HEK293 (cell line): ENCODE results near the gene MATN1.

ENCODE experiments used
- CTCF ChIP-seq: fragments of 450-650 bp; formaldehyde crosslinking; IDR thresholded peaks from 2 replicates; pipeline ENCODE4 v1.5.1; 2016; ENCODE audit warnings: missing biosample characterization, missing genetic modification characterization
- REPIN1 ChIP-seq: fragments of 450-650 bp; formaldehyde crosslinking; IDR thresholded peaks from 2 replicates; pipeline ENCODE4 v1.5.1; 2017; ENCODE audit warnings: missing biosample characterization, missing genetic modification characterization, low read depth
- SP7 ChIP-seq: fragments of 450-650 bp; formaldehyde crosslinking; IDR thresholded peaks from 2 replicates; pipeline ENCODE4 v1.5.1; 2016; ENCODE audit warnings: missing biosample characterization, missing genetic modification characterization
- TCF7L2 ChIP-seq: IDR thresholded peaks from 2 replicates; pipeline ENCODE4 v1.6.1; 2011; ENCODE audit warnings: low read depth, mild to moderate bottlenecking, inconsistent platforms, low read length, moderate library complexity, borderline replicate concordance
- YY1 ChIP-seq: fragments of 450-650 bp; formaldehyde crosslinking; IDR thresholded peaks from 2 replicates; pipeline ENCODE4 v1.5.1; 2018; ENCODE audit warnings: missing biosample characterization, missing genetic modification characterization
- ZNF175 ChIP-seq: fragments of 450-650 bp; formaldehyde crosslinking; IDR thresholded peaks from 2 replicates; pipeline ENCODE4 v1.5.1; 2016; ENCODE audit warnings: missing biosample characterization, missing genetic modification characterization
- ZNF221 ChIP-seq: fragments of 450-650 bp; formaldehyde crosslinking; IDR thresholded peaks from 2 replicates; pipeline ENCODE4 v1.5.1; 2017; ENCODE audit warnings: missing biosample characterization, missing genetic modification characterization, borderline replicate concordance
- ZNF423 ChIP-seq: fragments of 450-650 bp; formaldehyde crosslinking; IDR thresholded peaks from 2 replicates; pipeline ENCODE4 v1.5.1; 2016; ENCODE audit warnings: missing biosample characterization, missing genetic modification characterization
- ZNF513 ChIP-seq: fragments of 450-650 bp; IDR thresholded peaks from 2 replicates; pipeline ENCODE4 v1.5.1; 2018; ENCODE audit warnings: missing biosample characterization, missing genetic modification characterization
- ZNF521 ChIP-seq: fragments of 450-650 bp; formaldehyde crosslinking; IDR thresholded peaks from 2 replicates; pipeline ENCODE4 v1.5.1; 2017; ENCODE audit warnings: missing biosample characterization, mild to moderate bottlenecking, missing genetic modification characterization
- ZNF571 ChIP-seq: fragments of 450-650 bp; formaldehyde crosslinking; IDR thresholded peaks from 2 replicates; pipeline ENCODE4 v1.5.0; 2017; ENCODE audit warnings: missing biosample characterization, missing genetic modification characterization
- TF ChIP-seq, protein P1 (sequence below): fragments of 450-650 bp; formaldehyde crosslinking; optimal IDR thresholded peaks from 2 replicates; pipeline ENCODE3; 2016; ENCODE audit warnings: missing biosample characterization, mild to moderate bottlenecking, missing genetic modification characterization
- TF ChIP-seq, protein P2 (sequence below): fragments of 450-650 bp; formaldehyde crosslinking; IDR thresholded peaks from 2 replicates; pipeline ENCODE4 v1.5.1; 2016; ENCODE audit warnings: missing biosample characterization, missing genetic modification characterization
- TF ChIP-seq, protein P3 (sequence below): fragments of 450-650 bp; formaldehyde crosslinking; IDR thresholded peaks from 2 replicates; pipeline ENCODE4 v1.5.1; 2016; ENCODE audit warnings: missing biosample characterization, missing genetic modification characterization

DNA sequence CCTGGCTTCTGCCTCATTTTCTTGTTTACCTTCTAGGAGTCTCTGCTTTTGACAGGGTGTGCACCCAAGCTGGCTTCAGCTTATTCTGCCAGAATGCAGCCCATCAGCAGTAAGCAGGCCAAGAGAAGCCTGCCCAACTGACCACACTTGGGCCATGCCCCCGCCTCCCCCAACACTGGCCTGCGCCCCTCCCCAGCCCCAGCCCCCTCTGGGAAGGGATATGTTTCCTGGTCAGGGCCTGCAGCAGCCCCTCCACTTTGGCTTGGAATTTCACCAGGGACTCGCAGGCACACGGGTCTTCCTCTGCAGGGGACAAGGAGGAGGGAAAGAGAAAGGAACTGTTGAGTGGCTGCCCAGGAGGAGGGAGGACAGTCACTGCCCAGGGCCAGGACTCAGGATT, 9.4 kb downstream of the MATN1 start:
- TF ChIP-seq YY1 (tag by site-specific recombination) = no peak
- no peak for TF ChIP-seq CTCF (tag by site-specific recombination)
- no peak for TF ChIP-seq ZNF221 (tag by site-specific recombination)
- no peak for TF ChIP-seq SP7 (tag by site-specific recombination)
- no peak for TF ChIP-seq ZNF513 (tag by site-specific recombination)
- TF ChIP-seq ZNF521 (tag by site-specific recombination) = no peak
- TF ChIP-seq, protein P1, sequence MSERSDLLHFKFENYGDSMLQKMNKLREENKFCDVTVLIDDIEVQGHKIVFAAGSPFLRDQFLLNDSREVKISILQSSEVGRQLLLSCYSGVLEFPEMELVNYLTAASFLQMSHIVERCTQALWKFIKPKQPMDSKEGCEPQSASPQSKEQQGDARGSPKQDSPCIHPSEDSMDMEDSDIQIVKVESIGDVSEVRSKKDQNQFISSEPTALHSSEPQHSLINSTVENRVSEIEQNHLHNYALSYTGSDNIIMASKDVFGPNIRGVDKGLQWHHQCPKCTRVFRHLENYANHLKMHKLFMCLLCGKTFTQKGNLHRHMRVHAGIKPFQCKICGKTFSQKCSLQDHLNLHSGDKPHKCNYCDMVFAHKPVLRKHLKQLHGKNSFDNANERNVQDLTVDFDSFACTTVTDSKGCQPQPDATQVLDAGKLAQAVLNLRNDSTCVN (tag by site-specific recombination) = no peak
- TF ChIP-seq, protein P2, sequence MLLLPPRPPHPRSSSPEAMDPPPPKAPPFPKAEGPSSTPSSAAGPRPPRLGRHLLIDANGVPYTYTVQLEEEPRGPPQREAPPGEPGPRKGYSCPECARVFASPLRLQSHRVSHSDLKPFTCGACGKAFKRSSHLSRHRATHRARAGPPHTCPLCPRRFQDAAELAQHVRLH (tag by site-specific recombination) = no peak
- no peak for TF ChIP-seq ZNF175 (tag by site-specific recombination)
- no peak for TF ChIP-seq TCF7L2
- TF ChIP-seq ZNF571 (tag by site-specific recombination) = no peak
- no peak for TF ChIP-seq ZNF423
- no peak for TF ChIP-seq REPIN1
- TF ChIP-seq, protein P3, sequence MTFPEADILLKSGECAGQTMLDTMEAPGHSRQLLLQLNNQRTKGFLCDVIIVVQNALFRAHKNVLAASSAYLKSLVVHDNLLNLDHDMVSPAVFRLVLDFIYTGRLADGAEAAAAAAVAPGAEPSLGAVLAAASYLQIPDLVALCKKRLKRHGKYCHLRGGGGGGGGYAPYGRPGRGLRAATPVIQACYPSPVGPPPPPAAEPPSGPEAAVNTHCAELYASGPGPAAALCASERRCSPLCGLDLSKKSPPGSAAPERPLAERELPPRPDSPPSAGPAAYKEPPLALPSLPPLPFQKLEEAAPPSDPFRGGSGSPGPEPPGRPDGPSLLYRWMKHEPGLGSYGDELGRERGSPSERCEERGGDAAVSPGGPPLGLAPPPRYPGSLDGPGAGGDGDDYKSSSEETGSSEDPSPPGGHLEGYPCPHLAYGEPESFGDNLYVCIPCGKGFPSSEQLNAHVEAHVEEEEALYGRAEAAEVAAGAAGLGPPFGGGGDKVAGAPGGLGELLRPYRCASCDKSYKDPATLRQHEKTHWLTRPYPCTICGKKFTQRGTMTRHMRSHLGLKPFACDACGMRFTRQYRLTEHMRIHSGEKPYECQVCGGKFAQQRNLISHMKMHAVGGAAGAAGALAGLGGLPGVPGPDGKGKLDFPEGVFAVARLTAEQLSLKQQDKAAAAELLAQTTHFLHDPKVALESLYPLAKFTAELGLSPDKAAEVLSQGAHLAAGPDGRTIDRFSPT (tag by site-specific recombination) = no peak
